ENCODE data around the gene PGM1.

DNA sequence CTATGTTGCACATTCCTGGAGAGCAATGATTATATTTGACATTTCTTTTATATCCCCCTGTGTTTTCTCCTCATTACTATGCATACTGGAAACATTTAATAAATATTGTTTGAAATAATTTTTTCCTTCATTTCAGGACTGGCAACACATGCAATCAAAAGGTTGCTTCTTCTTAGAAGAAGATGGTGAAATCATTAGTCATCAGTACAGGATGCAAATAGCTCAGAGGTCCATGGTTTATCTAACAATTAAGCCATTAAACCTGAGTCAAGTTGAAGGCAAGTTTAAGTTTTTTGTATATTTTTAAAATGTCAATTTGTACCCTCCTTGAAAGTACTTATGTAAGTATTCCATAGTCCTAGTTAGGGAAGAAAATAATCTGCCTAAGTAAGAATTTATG is 47.4 kb upstream of the PGM1 start:
- TF ChIP-seq, protein P1, sequence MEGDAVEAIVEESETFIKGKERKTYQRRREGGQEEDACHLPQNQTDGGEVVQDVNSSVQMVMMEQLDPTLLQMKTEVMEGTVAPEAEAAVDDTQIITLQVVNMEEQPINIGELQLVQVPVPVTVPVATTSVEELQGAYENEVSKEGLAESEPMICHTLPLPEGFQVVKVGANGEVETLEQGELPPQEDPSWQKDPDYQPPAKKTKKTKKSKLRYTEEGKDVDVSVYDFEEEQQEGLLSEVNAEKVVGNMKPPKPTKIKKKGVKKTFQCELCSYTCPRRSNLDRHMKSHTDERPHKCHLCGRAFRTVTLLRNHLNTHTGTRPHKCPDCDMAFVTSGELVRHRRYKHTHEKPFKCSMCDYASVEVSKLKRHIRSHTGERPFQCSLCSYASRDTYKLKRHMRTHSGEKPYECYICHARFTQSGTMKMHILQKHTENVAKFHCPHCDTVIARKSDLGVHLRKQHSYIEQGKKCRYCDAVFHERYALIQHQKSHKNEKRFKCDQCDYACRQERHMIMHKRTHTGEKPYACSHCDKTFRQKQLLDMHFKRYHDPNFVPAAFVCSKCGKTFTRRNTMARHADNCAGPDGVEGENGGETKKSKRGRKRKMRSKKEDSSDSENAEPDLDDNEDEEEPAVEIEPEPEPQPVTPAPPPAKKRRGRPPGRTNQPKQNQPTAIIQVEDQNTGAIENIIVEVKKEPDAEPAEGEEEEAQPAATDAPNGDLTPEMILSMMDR (IDR thresholded peaks at IDR 0.05), result no peak
- no peak for TF ChIP-seq POLR2A (IDR thresholded peaks at IDR 0.05; ENCODE audit: low read depth)
